K562 (cell line): ENCODE data around the gene GNAT2. TPM values are rescaled to one million over a fixed set of nuclear protein-coding genes. Genes with fewer than 3 reads are reported as not detected.
A peak's percentile ranks its signal among the peaks of the same experiment; 100 is the strongest.

Experiments used
- ATAC-seq: fragments of 200-7000 bp; cut with Tn5 transposase; 3 replicates; pipeline ENCODE4 v1.9.1; 2020; ENCODE audit warnings: moderate library complexity
- BruUV-seq: library from RNA; stranded (reverse); fragments of 400-500 nt; replicated peaks from 2 replicates; lab custom pipeline; 2021; lab: Mats Ljungman, UMichigan
- CTCF ChIA-PET: fragments of 300-600 bp; formaldehyde crosslinking; extraction: SDS; loops from one replicate; lab custom pipeline; 2021; ENCODE audit warnings: low intra/inter-chr PET ratio; lab: Yijun Ruan, JAX
- POLR2A ChIA-PET: fragments of 300-600, 350-650 bp; sonication (Branson Sonifier 250); formaldehyde crosslinking; extraction: SDS; loops from one replicate; lab custom pipeline; 2021; ENCODE audit warnings: antibody characterized with exemption, inconsistent platforms; lab: Yijun Ruan, JAX
- DNase-seq, 4 experiments: peaks; one replicate each; pipeline versions ENCODE4 v3.0.0 to v3.0.0-alpha.2; 2011 to 2018; ENCODE audit warnings: low spot score in 3 of 4, mixed read lengths in 3 of 4; ENCODE audit errors: extremely low read depth in 1 of 4
- FAIRE-seq: peaks from 2 replicates; lab custom pipeline; 2011; peaks lifted over from hg19 to GRCh38; lab: Jason Lieb, UNC
- H2AFZ ChIP-seq: 2 replicates; pipeline ENCODE4 v1.6.0; 2011; ENCODE audit warnings: low read depth, low read length, control low read depth, inconsistent platforms
- H3K27ac ChIP-seq: fragments of 200-600 bp; 3 replicates; pipeline ENCODE4 v1.8.0; 2011; ENCODE audit warnings: low read depth, mild to moderate bottlenecking, control low read depth, inconsistent platforms, low read length, moderate library complexity, mixed read lengths; ENCODE audit errors: extremely low read depth
- H3K27me3 ChIP-seq, 2 experiments: fragments of 300-600 bp in 1 of 2; 2 replicates in 1 of 2; 3 replicates in 1 of 2; pipeline versions ENCODE4 v1.6.0 to v1.8.0; 2011; ENCODE audit warnings: inconsistent platforms in 2 of 2, low read length in 2 of 2, mild to moderate bottlenecking in 1 of 2, mixed read lengths in 1 of 2, moderate library complexity in 1 of 2; ENCODE audit not compliant: control insufficient read depth in 2 of 2, insufficient read depth in 2 of 2
- H3K36me3 ChIP-seq: fragments of 300-600 bp; 3 replicates; pipeline ENCODE4 v1.8.0; 2011; ENCODE audit warnings: mild to moderate bottlenecking, low read length, inconsistent platforms; ENCODE audit not compliant: control insufficient read depth, insufficient read depth
- H3K4me1 ChIP-seq, 2 experiments: fragments of 200-600 bp in 1 of 2; replicated peaks in 1 of 2; 2 replicates in 1 of 2; 3 replicates in 1 of 2; pipeline versions ENCODE4 v1.5.1 to v1.8.0; 2011; ENCODE audit warnings: inconsistent platforms in 2 of 2, low read length in 2 of 2, mild to moderate bottlenecking in 1 of 2, mixed read lengths in 1 of 2, moderate library complexity in 1 of 2; ENCODE audit not compliant: control insufficient read depth in 2 of 2, insufficient read depth in 2 of 2
- H3K4me2 ChIP-seq: 2 replicates; pipeline ENCODE4 v1.6.1; 2011; ENCODE audit warnings: low read length, control low read depth, inconsistent platforms, mixed read lengths; ENCODE audit not compliant: insufficient read depth
- H3K4me3 ChIP-seq: fragments of 200-600 bp; sonication (generic), shearing (Covaris generic); 2 replicates; pipeline ENCODE4 v1.5.1; 2016; ENCODE audit warnings: control low read depth, inconsistent platforms
- H3K79me2 ChIP-seq: fragments of 200-600 bp; 3 replicates; pipeline ENCODE4 v1.8.0; 2011; ENCODE audit warnings: low read length, inconsistent platforms; ENCODE audit not compliant: control insufficient read depth, insufficient read depth
- H3K9ac ChIP-seq, 2 experiments: 2 replicates each; pipeline versions ENCODE4 v1.6.0 to v1.6.1; 2011; ENCODE audit warnings: low read depth in 2 of 2, low read length in 2 of 2, control low read depth in 1 of 2, inconsistent platforms in 1 of 2, mild to moderate bottlenecking in 1 of 2, mixed read lengths in 1 of 2; ENCODE audit not compliant: insufficient read depth in 1 of 2
- H3K9me1 ChIP-seq: one replicate; pipeline ENCODE4 v1.6.0; 2011; ENCODE audit warnings: inconsistent platforms, mild to moderate bottlenecking, low read length, moderate library complexity; ENCODE audit not compliant: control insufficient read depth, insufficient read depth
- H3K9me3 ChIP-seq: replicated peaks from 2 replicates; pipeline ENCODE4 v1.5.1; 2011; ENCODE audit warnings: low read depth, low read length, inconsistent platforms; ENCODE audit not compliant: control insufficient read depth, insufficient read depth
- H4K20me1 ChIP-seq: replicated peaks from 2 replicates; pipeline ENCODE4 v1.6.1; 2011; ENCODE audit warnings: low read length, inconsistent platforms, mixed read lengths; ENCODE audit not compliant: control insufficient read depth, insufficient read depth
- BACH1 ChIP-seq: fragments of 200-800 bp; sonication (Bioruptor generic); IDR thresholded peaks from 2 replicates; pipeline ENCODE4 v1.6.1; 2016; ENCODE audit warnings: missing genetic modification characterization, missing compliant biosample characterization
- CEBPB ChIP-seq: fragments of 450-650 bp; IDR thresholded peaks from 2 replicates; pipeline ENCODE4 v1.6.1; 2016; ENCODE audit warnings: missing genetic modification characterization, missing compliant biosample characterization
- CEBPG ChIP-seq, 3 experiments: fragments of 200-800 bp in 1 of 3; sonication (Bioruptor generic) in 1 of 3; sonication (generic) in 1 of 3; formaldehyde crosslinking in 1 of 3; IDR thresholded peaks in 2 of 3; conservative IDR thresholded peaks in 1 of 3; 2 replicates each; pipeline versions ENCODE4 v1.6.1 to v1.8.0; 2016 to 2022; ENCODE audit warnings: missing compliant biosample characterization in 2 of 3, missing genetic modification characterization in 2 of 3, mild to moderate bottlenecking in 1 of 3, missing genetic modification reagents in 1 of 3
- ETV1 ChIP-seq: fragments of 450-650 bp; conservative IDR thresholded peaks from 2 replicates; pipeline ENCODE4 v1.6.1; 2016; ENCODE audit warnings: missing genetic modification characterization, control low read depth, low read depth, missing compliant biosample characterization
- MED1 ChIP-seq: sonication (generic); formaldehyde crosslinking; IDR thresholded peaks from 2 replicates; pipeline ENCODE4 v1.8.1; 2023; ENCODE audit warnings: missing genetic modification reagents, borderline replicate concordance
- MEF2A ChIP-seq: IDR thresholded peaks from 2 replicates; pipeline ENCODE4 v1.6.1; 2011; ENCODE audit warnings: low read depth, mild to moderate bottlenecking, low read length, moderate library complexity; ENCODE audit not compliant: control insufficient read depth
- PHF21A ChIP-seq: fragments of 450-650 bp; IDR thresholded peaks from 2 replicates; pipeline ENCODE4 v1.6.1; 2017; ENCODE audit warnings: low read depth, borderline replicate concordance
- TAF7 ChIP-seq: fragments of 450-650 bp; IDR thresholded peaks from 2 replicates; pipeline ENCODE4 v1.6.1; 2016; ENCODE audit warnings: missing genetic modification characterization, missing compliant biosample characterization
- TFAM ChIP-seq: fragments of 250-450 bp; sonication (Bioruptor Pico); conservative IDR thresholded peaks from 2 replicates; pipeline ENCODE4 v1.5.0; 2021; ENCODE audit warnings: mild to moderate bottlenecking, moderate library complexity
- ZBTB40 ChIP-seq, 2 experiments: fragments of 450-650 bp in 1 of 2; sonication (generic) in 1 of 2; formaldehyde crosslinking in 1 of 2; IDR thresholded peaks; 2 replicates each; pipeline versions ENCODE4 v1.7.1 to v1.9.0; 2016 to 2022; ENCODE audit warnings: inconsistent platforms in 1 of 2, mild to moderate bottlenecking in 1 of 2, missing genetic modification reagents in 1 of 2
- ZBTB8A ChIP-seq: fragments of 450-650 bp; IDR thresholded peaks from 2 replicates; pipeline ENCODE4 v1.6.1; 2018; ENCODE audit warnings: mild to moderate bottlenecking, moderate library complexity; ENCODE audit not compliant: partially characterized antibody
- in situ Hi-C: fragments of 300-500 bp; cut with MboI; formaldehyde crosslinking; loops from 4 replicates; pipeline ENCODE4 v1.15.0; 2018; ENCODE audit warnings: inconsistent platforms, mixed read lengths
- intact Hi-C: fragments of 100-400 bp; cut with micrococcal nuclease; formaldehyde crosslinking; loops from 2 replicates; pipeline ENCODE4 v1.14.2; 2022
- polyA plus RNA-seq, 8 experiments: library from polyadenylated mRNA; depleted of rRNA in 4 of 8; stranded (reverse) in 5 of 8; unstranded in 3 of 8; fragments of >200 nt; fragmentation: Nextera tagmentation in 2 of 8; fragmentation: Illumina TruSeq in 1 of 8; extraction: Ambion mirVana in 2 of 8; extraction: Trizol in 1 of 8; gene quantifications; 2 replicates each; pipeline versions ENCODE4 v1.2.1 to v1.2.3, GENCODE V29; 2011 to 2014; ENCODE audit warnings: inconsistent platforms in 1 of 8, missing spikeins in 1 of 8
- total RNA-seq, 7 experiments: library from RNA; depleted of rRNA in 6 of 7; stranded (reverse); fragments of >200 nt in 6 of 7; fragmentation: Illumina TruSeq in 2 of 7; extraction: Trizol in 2 of 7; gene quantifications; 2 replicates each; pipeline versions ENCODE4 v1.2.1 to v1.2.3, GENCODE V29; 2011 to 2021; ENCODE audit warnings: low replicate concordance in 1 of 7

The GNAT2 gene
- total and polyA plus RNA-seq, 9 of the 15 experiments (the other 6 are each of a cell fraction or from before 2014, with no cell fraction given), result 0.06 to 0.52 (median 0.24) TPM; not detected in 1

GRCh38 chr1:109589679-109590078 is 29.7 kb downstream of the GNAT2 start:
- Histone ChIP-seq H3K4me2 (no peak overlapping the region), H2AFZ (no peak overlapping the region), H4K20me1 (no peaks in the 10 kb centered on the region), H3K27me3 (no peaks in the 10 kb centered on the region), H3K9ac (no peak overlapping the region), H3K9me1 (no peaks in the 10 kb centered on the region), H3K36me3 (peaks cover 87% of the 10 kb centered on the region), H3K9me3 (no peaks in the 10 kb centered on the region), H3K79me2 (no peaks in the 10 kb centered on the region), H3K4me1 (no peaks in the 10 kb centered on the region), H3K27ac (no peak overlapping the region), H3K4me3 (no peak overlapping the region)
- DNase-seq, result no peak
- BruUV-seq, result no TSS peak
- FAIRE-seq, result no peak
- ChIA-PET CTCF (no interaction called here), POLR2A (no interaction called here)
- no peak for TF ChIP-seq BACH1
- no peak for TF ChIP-seq ZBTB40 (IDR thresholded peaks at IDR 0.05)
- TF ChIP-seq ZBTB40 (CRISPR knock-in tag; IDR thresholded peaks at IDR 0.05), result no peak
- no peak for TF ChIP-seq MED1 (CRISPR knock-in tag)
- TF ChIP-seq TFAM (CRISPR knock-in tag), result no peak
- no peak for TF ChIP-seq ZBTB8A
- no peak for TF ChIP-seq CEBPG (CRISPR knock-in tag; IDR thresholded peaks at IDR 0.05)
- peak; percentile 55 to 61; a peak in 2 of 4 replicates for TF ChIP-seq CEBPG (tag; conservative IDR thresholded peaks at IDR 0.05 in 1 of 2, IDR thresholded peaks at IDR 0.05 in 1 of 2)
- TF ChIP-seq PHF21A, result no peak
- TF ChIP-seq CEBPB, result peak; percentile 37; the same call in 1 of the 2 replicates
- TF ChIP-seq TAF7, result no peak
- no peak for TF ChIP-seq ETV1 (tag)
- no peak for TF ChIP-seq MEF2A
- intact Hi-C loops (no loop called here), in situ Hi-C loops (no loop called here)
- no peak for ATAC-seq
